ENCODE results near the gene CPLANE2. TPM values are rescaled to one million over a fixed set of nuclear protein-coding genes. Genes with fewer than 3 reads are reported as not detected.
"Not testable (repeated sequence)": the region's sequence is repeated elsewhere in the genome, so short reads cannot be mapped to it uniquely, and the experiment has no call there.

CPLANE2 gene
- total and polyA plus RNA-seq, 10 donors, result 2.1 to 7.6 (median 5.3) TPM

DNA sequence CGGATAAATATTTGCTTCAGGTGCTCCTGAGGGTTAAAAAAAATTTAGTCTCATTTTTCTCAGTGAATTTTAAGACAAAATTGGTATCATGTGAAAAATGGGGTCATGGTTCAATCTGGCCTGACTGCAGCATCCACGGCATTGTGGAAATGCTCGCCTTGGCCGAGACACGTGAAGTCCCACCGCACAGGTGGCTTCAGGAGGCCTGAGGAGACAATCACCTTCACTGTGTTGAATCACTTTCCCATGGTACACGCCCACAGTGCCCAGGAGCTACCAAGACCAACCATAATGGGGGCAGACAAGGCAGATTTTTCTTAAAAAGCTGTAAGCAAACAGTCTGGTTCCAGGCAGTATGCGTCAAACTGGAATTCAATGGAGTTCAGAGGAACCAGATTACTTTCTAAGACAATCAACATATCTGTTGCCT lies 11.0 kb upstream of the CPLANE2 start:
- peaks cover 14 to 48% (median 25%) of the 10 kb centered on the region in 6 donors for H3K4me1 ChIP-seq
- H3K9me3 ChIP-seq, result no peaks in the 10 kb centered on the region
- intact Hi-C loops (cut with DNase I; ENCODE audit: low total_unique reads), result loop anchor here (10.0 kb wide), 1 partner anchor 107 kb away; the partner anchor contains the start of gene FBXO42
- no peak for DNase-seq
- H3K27ac ChIP-seq, result peak overlapping the region in 5 of 8 donors; percentile 35 to 67 (median 59)
- 92 to 95% (median 94%) methylated on average over 8 of the region's 8 CpGs for WGBS, 5 donors
- H3K27me3 ChIP-seq (replicated peaks in 1 of 7), result no peaks in the 10 kb centered on the region
- peaks cover 0 to 68% (median 25%) of the 10 kb centered on the region in 6 donors for H3K36me3 ChIP-seq
- TF ChIP-seq, protein P1, sequence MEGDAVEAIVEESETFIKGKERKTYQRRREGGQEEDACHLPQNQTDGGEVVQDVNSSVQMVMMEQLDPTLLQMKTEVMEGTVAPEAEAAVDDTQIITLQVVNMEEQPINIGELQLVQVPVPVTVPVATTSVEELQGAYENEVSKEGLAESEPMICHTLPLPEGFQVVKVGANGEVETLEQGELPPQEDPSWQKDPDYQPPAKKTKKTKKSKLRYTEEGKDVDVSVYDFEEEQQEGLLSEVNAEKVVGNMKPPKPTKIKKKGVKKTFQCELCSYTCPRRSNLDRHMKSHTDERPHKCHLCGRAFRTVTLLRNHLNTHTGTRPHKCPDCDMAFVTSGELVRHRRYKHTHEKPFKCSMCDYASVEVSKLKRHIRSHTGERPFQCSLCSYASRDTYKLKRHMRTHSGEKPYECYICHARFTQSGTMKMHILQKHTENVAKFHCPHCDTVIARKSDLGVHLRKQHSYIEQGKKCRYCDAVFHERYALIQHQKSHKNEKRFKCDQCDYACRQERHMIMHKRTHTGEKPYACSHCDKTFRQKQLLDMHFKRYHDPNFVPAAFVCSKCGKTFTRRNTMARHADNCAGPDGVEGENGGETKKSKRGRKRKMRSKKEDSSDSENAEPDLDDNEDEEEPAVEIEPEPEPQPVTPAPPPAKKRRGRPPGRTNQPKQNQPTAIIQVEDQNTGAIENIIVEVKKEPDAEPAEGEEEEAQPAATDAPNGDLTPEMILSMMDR (IDR thresholded peaks at IDR 0.05 in 8 of 11, conservative IDR thresholded peaks at IDR 0.05 in 3 of 11), result no peak
- TF ChIP-seq POLR2AphosphoS5 (IDR thresholded peaks at IDR 0.05) (no peak), POLR2A (IDR thresholded peaks at IDR 0.05) (no peak)
- no peak overlapping the region for H3K4me3 ChIP-seq

GRCh38 chr1:16247441-16247840 lies 10.5 kb upstream of the CPLANE2 start:
- Histone ChIP-seq H3K27me3 (replicated peaks in 1 of 7) (no peaks in the 10 kb centered on the region), H3K4me1 (peaks cover 14 to 48% (median 25%) of the 10 kb centered on the region in 6 donors), H3K4me3 (no peak overlapping the region), H3K9me3 (no peaks in the 10 kb centered on the region), H3K36me3 (peaks cover 0 to 62% (median 20%) of the 10 kb centered on the region in 6 donors), H3K27ac (peak overlapping the region in 5 of 8 donors; percentile 1 to 67 (median 13))
- TF ChIP-seq POLR2A (IDR thresholded peaks at IDR 0.05) (no peak), POLR2AphosphoS5 (IDR thresholded peaks at IDR 0.05) (no peak)
- TF ChIP-seq, protein P1 (IDR thresholded peaks at IDR 0.05 in 8 of 11, conservative IDR thresholded peaks at IDR 0.05 in 3 of 11), result no peak
- intact Hi-C loops (cut with DNase I; ENCODE audit: low total_unique reads), result loop anchor here (10.0 kb wide), 1 partner anchor 107 kb away; the partner anchor contains the start of gene FBXO42
- WGBS, 5 donors, result 59 to 75% (median 69%) methylated on average over 2 of the region's 2 CpGs
- no peak for DNase-seq

DNA sequence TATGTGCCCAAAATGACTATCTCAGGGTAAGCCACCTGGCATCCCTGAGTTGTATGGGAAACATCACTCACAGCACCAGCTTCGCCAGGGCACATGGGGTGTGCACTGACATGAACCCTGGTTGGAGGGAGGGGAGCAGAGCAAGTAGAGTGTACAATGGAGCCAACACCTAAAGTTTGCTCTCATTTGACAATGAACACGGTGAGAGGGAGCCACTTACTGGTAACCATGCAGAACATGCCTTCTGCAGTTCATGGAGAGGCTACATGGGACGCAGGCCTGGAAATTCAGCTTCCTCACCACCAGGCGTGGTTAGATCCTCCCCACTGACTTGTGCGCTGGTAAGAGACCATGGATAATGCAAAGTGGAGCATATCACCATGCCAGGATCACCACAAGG lies 10.0 kb upstream of the CPLANE2 start:
- intact Hi-C loops (cut with DNase I; ENCODE audit: low total_unique reads), result loop anchor here (10.0 kb wide), 1 partner anchor 108 kb away; the partner anchor contains the start of gene FBXO42
- Histone ChIP-seq H3K36me3 (peaks cover 0 to 57% (median 15%) of the 10 kb centered on the region in 6 donors), H3K27ac (peak overlapping the region in 5 of 8 donors; percentile 1 to 67 (median 13)), H3K4me1 (peaks cover 14 to 48% (median 25%) of the 10 kb centered on the region in 6 donors), H3K9me3 (no peaks in the 10 kb centered on the region), H3K27me3 (replicated peaks in 1 of 7) (no peaks in the 10 kb centered on the region), H3K4me3 (no peak overlapping the region)
- no peak for DNase-seq
- WGBS, 5 donors, result 57 to 82% (median 71%) methylated on average over 4 to 5 of the region's 5 CpGs
- TF ChIP-seq POLR2A (IDR thresholded peaks at IDR 0.05) (no peak), POLR2AphosphoS5 (IDR thresholded peaks at IDR 0.05) (no peak)
- TF ChIP-seq, protein P1 (IDR thresholded peaks at IDR 0.05 in 8 of 11, conservative IDR thresholded peaks at IDR 0.05 in 3 of 11), result no peak

DNA sequence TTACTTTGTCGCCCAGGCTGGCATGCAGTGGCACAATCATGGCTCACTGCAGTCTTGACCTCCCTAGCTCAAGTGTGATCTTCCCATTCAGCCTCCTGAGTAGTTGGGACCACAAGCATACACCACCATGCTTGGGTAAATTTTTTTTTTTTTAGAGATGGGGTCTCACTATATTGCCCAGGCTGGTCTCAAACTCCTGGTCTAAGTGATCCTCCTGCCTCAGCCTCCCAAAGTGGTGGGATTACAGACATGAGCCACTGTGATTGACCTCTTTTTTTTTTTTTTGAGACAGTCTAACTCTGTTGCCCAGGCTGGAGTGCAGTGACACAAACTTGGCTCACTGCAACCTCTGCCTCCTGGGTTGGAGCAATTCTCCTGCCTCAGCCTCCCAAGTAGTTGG lies 9.3 kb upstream of the CPLANE2 start:
- H3K4me3 ChIP-seq; DNase-seq; H3K9me3 ChIP-seq; H3K27me3 ChIP-seq (replicated peaks in 1 of 7); H3K27ac ChIP-seq: not testable (repeated sequence)
- Histone ChIP-seq H3K36me3 (peaks cover 0 to 50% (median 8%) of the 10 kb centered on the region in 6 donors), H3K4me1 (peaks cover 14 to 48% (median 25%) of the 10 kb centered on the region in 6 donors)
- intact Hi-C loops (cut with DNase I; ENCODE audit: low total_unique reads), result loop anchor here (10.0 kb wide), 1 partner anchor 109 kb away; the partner anchor contains the start of gene FBXO42
- WGBS, 5 donors, result 92 to 100% (median 97%) methylated on average over 1 of the region's 1 CpG

Measured in spleen (tissue), 11 donors.